ENCODE data around the gene EXOC6. TPM values are rescaled to one million over a fixed set of nuclear protein-coding genes. Genes with fewer than 3 reads are reported as not detected.

EXOC6 gene
- total RNA-seq, 1 experiment from 2014 or later, result 12.9 TPM

DNA sequence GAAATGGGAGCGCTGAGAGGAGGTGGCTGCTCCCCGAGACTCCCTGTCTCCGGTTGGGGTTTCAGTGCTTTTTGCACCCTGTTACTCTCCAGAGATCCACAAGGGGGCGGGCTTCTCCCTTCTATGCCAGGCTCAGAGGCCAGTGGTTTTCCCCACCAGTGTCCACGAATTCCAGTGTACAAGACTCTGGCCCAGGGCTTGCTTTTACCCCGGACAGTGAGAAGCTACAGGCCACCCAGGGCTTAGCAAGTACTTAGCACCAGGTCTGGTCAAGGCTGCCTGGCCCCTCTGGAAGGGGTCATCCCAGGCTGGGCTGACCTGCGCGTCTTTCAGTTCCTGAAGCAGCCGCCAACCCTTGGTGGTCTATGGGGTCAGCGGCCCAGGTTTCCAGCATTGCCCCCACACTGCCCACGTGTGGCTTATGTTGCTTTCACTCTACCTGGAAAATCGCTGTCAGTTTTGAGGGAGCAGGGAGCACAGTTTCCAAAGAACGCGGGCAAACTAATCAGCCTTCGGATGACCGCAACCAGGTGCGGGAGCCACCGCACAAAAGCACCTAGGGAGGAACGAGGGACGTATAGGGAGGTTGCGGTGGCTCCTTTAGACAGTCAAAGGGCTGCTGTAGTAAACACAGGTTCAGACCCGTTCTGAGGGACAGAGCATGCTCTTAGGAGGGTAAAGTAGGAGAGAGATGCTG is 232.2 kb downstream of the EXOC6 start:
- TF ChIP-seq, protein P1, sequence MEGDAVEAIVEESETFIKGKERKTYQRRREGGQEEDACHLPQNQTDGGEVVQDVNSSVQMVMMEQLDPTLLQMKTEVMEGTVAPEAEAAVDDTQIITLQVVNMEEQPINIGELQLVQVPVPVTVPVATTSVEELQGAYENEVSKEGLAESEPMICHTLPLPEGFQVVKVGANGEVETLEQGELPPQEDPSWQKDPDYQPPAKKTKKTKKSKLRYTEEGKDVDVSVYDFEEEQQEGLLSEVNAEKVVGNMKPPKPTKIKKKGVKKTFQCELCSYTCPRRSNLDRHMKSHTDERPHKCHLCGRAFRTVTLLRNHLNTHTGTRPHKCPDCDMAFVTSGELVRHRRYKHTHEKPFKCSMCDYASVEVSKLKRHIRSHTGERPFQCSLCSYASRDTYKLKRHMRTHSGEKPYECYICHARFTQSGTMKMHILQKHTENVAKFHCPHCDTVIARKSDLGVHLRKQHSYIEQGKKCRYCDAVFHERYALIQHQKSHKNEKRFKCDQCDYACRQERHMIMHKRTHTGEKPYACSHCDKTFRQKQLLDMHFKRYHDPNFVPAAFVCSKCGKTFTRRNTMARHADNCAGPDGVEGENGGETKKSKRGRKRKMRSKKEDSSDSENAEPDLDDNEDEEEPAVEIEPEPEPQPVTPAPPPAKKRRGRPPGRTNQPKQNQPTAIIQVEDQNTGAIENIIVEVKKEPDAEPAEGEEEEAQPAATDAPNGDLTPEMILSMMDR (IDR thresholded peaks at IDR 0.05 in 2 of 3, conservative IDR thresholded peaks at IDR 0.05 in 1 of 3; ENCODE audit: borderline replicate concordance in 1 of 3, insufficient read depth in 1 of 3, low read depth in 2 of 3, low read length in 2 of 3), result peak; percentile 73 to 90 (median 82)
- TF ChIP-seq CEBPB (IDR thresholded peaks at IDR 0.05; ENCODE audit: low read depth) (no peak), RAD21 (IDR thresholded peaks at IDR 0.05; ENCODE audit: low read depth) (peak; percentile 93), EZH2phosphoT487 (IDR thresholded peaks at IDR 0.05; ENCODE audit: borderline replicate concordance) (no peak), SRF (IDR thresholded peaks at IDR 0.05; ENCODE audit: low read depth) (no peak), SIN3A (IDR thresholded peaks at IDR 0.05; ENCODE audit: low read depth) (no peak), SP1 (IDR thresholded peaks at IDR 0.05; ENCODE audit: low read depth) (no peak), EGR1 (IDR thresholded peaks at IDR 0.05; ENCODE audit: low read depth) (no peak), JUND (IDR thresholded peaks at IDR 0.05) (no peak), ZFX (IDR thresholded peaks at IDR 0.05) (no peak), CBX3 (IDR thresholded peaks at IDR 0.05; ENCODE audit: low read depth) (no peak)
- TF ChIP-seq, protein P2, sequence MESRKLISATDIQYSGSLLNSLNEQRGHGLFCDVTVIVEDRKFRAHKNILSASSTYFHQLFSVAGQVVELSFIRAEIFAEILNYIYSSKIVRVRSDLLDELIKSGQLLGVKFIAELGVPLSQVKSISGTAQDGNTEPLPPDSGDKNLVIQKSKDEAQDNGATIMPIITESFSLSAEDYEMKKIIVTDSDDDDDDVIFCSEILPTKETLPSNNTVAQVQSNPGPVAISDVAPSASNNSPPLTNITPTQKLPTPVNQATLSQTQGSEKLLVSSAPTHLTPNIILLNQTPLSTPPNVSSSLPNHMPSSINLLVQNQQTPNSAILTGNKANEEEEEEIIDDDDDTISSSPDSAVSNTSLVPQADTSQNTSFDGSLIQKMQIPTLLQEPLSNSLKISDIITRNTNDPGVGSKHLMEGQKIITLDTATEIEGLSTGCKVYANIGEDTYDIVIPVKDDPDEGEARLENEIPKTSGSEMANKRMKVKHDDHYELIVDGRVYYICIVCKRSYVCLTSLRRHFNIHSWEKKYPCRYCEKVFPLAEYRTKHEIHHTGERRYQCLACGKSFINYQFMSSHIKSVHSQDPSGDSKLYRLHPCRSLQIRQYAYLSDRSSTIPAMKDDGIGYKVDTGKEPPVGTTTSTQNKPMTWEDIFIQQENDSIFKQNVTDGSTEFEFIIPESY (IDR thresholded peaks at IDR 0.05; ENCODE audit: extremely low read depth, insufficient replicate concordance, low read length), result no peak
- TF ChIP-seq, protein P3, sequence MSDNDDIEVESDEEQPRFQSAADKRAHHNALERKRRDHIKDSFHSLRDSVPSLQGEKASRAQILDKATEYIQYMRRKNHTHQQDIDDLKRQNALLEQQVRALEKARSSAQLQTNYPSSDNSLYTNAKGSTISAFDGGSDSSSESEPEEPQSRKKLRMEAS (IDR thresholded peaks at IDR 0.05), result no peak
- Histone ChIP-seq H3K36me3 (ENCODE audit: control insufficient read depth in 1 of 2, insufficient read depth in 2 of 2, low read length in 2 of 2) (no peaks in the 10 kb centered on the region), H3K9me2 (ENCODE audit: insufficient read depth) (no peaks in the 10 kb centered on the region), H3K9me3 (ENCODE audit: control insufficient read depth in 1 of 2, insufficient read depth in 1 of 2, low read depth in 1 of 2, low read length in 2 of 2) (no peaks in the 10 kb centered on the region), H4K20me1 (ENCODE audit: insufficient read depth) (no peaks in the 10 kb centered on the region), H3K27me3 (ENCODE audit: insufficient read depth, low read length) (no peaks in the 10 kb centered on the region), H2AFZ (ENCODE audit: low read depth, low read length, poor library complexity, severe bottlenecking) (peak overlapping the region; percentile 78), H3K9ac (ENCODE audit: low read length) (no peak overlapping the region; the same call in 1 of the 2 replicates), H3K4me3 (replicated peaks in 1 of 2; ENCODE audit: low read depth in 1 of 2, low read length in 2 of 2) (peak overlapping the region in 1 of 2 experiments; percentile 28; a peak in 1 of 4 replicates), H3K79me2 (ENCODE audit: insufficient read depth, low read length) (no peaks in the 10 kb centered on the region), H3K4me2 (ENCODE audit: low read length) (peak overlapping the region; percentile 62), H3K4me1 (ENCODE audit: control insufficient read depth in 1 of 2, insufficient read depth in 2 of 2, low read length in 2 of 2) (peaks cover 0 to 10% of the 10 kb centered on the region in 2 experiments; a peak in 1 of 4 replicates), H3K27ac (ENCODE audit: low read depth, low read length) (no peak overlapping the region)
- ChIA-PET RAD21 (ENCODE audit: low non-redundant PET in 1 of 2, low total read pairs in 2 of 2, uncharacterized antibody in 2 of 2, unreplicated experiment in 2 of 2) (no interaction called here), POLR2A (no interaction called here), CTCF (interaction anchor here (0.7 to 1.1 kb wide), 3 partner anchors 10 to 277 kb away, joined by 3 to 4 read pairs (median 4); no protein-coding TSS in a partner anchor)
- peak; percentile 18 for DNase-seq (ENCODE audit: low read depth, low spot score)
- ATAC-seq, result peak; percentile 94
- no TSS peak for BruUV-seq (replicated peaks)
- intact Hi-C loops (cut with micrococcal nuclease), result loop anchor here (1.0 to 5.0 kb wide), 3 partner anchors 209 to 431 kb away; no protein-coding TSS in a partner anchor
